Neural progenitor cell (in vitro differentiated cells): ENCODE data around the gene HTR3A. TPM values are rescaled to one million over a fixed set of nuclear protein-coding genes. Genes with fewer than 3 reads are reported as not detected.

Experiments used
- DNase-seq: peaks from one replicate; pipeline ENCODE4 v3.0.0-alpha.2; 2016; ENCODE audit warnings: low spot score
- H2AFZ ChIP-seq: fragments of 200-600 bp; sonication (generic); replicated peaks from 2 replicates; pipeline ENCODE4 v1.6.1; 2016; ENCODE audit warnings: antibody characterized with exemption
- H3F3A ChIP-seq: fragments of 200-600 bp; sonication (generic); 2 replicates; pipeline ENCODE4 v1.6.1; 2016; ENCODE audit warnings: antibody characterized with exemption, low read depth
- H3K27ac ChIP-seq: fragments of 200-600 bp; sonication (generic); 2 replicates; pipeline ENCODE4 v1.5.1; 2016; ENCODE audit warnings: mild to moderate bottlenecking
- H3K27me3 ChIP-seq: fragments of 200-600 bp; sonication (generic); 2 replicates; pipeline ENCODE4 v1.6.1; 2016; ENCODE audit warnings: mild to moderate bottlenecking, moderate library complexity
- H3K36me3 ChIP-seq: fragments of 200-600 bp; sonication (generic); 2 replicates; pipeline ENCODE4 v1.5.1; 2016
- H3K4me1 ChIP-seq: fragments of 200-600 bp; sonication (generic); 2 replicates; pipeline ENCODE4 v1.6.1; 2016; ENCODE audit warnings: mixed run types
- H3K4me2 ChIP-seq: fragments of 200-600 bp; sonication (generic); 2 replicates; pipeline ENCODE4 v1.6.1; 2016
- H3K4me3 ChIP-seq: fragments of 200-600 bp; sonication (generic); 2 replicates; pipeline ENCODE4 v1.5.1; 2016
- H3K79me2 ChIP-seq: fragments of 200-600 bp; sonication (generic); 2 replicates; pipeline ENCODE4 v1.6.1; 2016; ENCODE audit warnings: low read depth
- H3K9ac ChIP-seq: fragments of 200-600 bp; sonication (generic); 2 replicates; pipeline ENCODE4 v1.6.1; 2016
- H3K9me3 ChIP-seq: fragments of 200-600 bp; sonication (generic); 2 replicates; pipeline ENCODE4 v1.5.1; 2016; ENCODE audit warnings: low read depth
- H4K20me1 ChIP-seq: fragments of 200-600 bp; sonication (generic); 2 replicates; pipeline ENCODE4 v1.6.1; 2016; ENCODE audit warnings: low read depth
- H3K27ac Mint-ChIP-seq: 3 replicates; pipeline ENCODE4 v1.8.0; 2021; ENCODE audit warnings: mixed read lengths
- H3K27me3 Mint-ChIP-seq: 2 replicates; pipeline ENCODE4 v1.8.0; 2022; ENCODE audit warnings: low read depth, mild to moderate bottlenecking, inconsistent platforms, moderate library complexity, mixed read lengths; ENCODE audit not compliant: insufficient read depth
- H3K36me3 Mint-ChIP-seq: 3 replicates; pipeline ENCODE4 v1.8.0; 2021; ENCODE audit warnings: mixed read lengths
- H3K4me1 Mint-ChIP-seq: 3 replicates; pipeline ENCODE4 v1.8.0; 2021; ENCODE audit warnings: mixed read lengths
- H3K4me3 Mint-ChIP-seq: 3 replicates; pipeline ENCODE4 v1.8.0; 2021; ENCODE audit warnings: mild to moderate bottlenecking, moderate library complexity, mixed read lengths
- H3K9me3 Mint-ChIP-seq: 3 replicates; pipeline ENCODE4 v1.8.0; 2020; ENCODE audit warnings: mixed read lengths
- EZH2 ChIP-seq: fragments of 200-600 bp; sonication (generic); IDR thresholded peaks from 2 replicates; pipeline ENCODE4 v1.6.1; 2017; ENCODE audit warnings: antibody characterized with exemption, mild to moderate bottlenecking, moderate library complexity
- EZH2phosphoT487 ChIP-seq: fragments of 200-600 bp; sonication (generic); IDR thresholded peaks from 2 replicates; pipeline ENCODE4 v1.6.1; 2017; ENCODE audit warnings: antibody characterized with exemption
- total RNA-seq: library from RNA; depleted of rRNA; stranded (reverse); fragments of >200 nt; gene quantifications from 2 replicates; pipeline ENCODE4 v1.2.3, GENCODE V29; 2015; ENCODE audit warnings: low replicate concordance
- TF ChIP-seq, protein P1 (sequence below): fragments of 200-600 bp; sonication (generic); IDR thresholded peaks from 2 replicates; pipeline ENCODE4 v1.5.1; 2017; ENCODE audit warnings: antibody characterized with exemption, mild to moderate bottlenecking

The HTR3A gene
- total RNA-seq, 1 donor from 2014 or later, result not detected

DNA sequence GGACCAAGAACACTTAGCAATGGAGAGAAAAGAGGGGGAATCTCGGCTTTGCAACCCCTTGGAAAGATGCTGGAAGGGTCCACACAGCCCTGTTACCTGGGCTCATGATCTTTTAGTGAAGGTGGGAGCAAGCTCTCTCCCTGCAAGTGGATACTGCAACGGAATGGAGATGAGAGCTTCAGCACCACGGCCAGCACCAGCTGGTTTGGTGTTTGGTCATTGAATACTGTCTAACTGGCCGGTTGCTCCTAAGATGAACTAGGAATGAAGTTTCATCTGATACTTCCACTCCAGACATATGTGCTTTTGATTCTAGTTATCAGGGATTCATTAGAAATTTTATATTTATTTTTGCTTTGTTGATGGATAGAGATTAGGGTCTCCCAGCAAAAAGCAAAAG, 16.3 kb downstream of the HTR3A start:
- no peak for TF ChIP-seq EZH2
- TF ChIP-seq, protein P1, sequence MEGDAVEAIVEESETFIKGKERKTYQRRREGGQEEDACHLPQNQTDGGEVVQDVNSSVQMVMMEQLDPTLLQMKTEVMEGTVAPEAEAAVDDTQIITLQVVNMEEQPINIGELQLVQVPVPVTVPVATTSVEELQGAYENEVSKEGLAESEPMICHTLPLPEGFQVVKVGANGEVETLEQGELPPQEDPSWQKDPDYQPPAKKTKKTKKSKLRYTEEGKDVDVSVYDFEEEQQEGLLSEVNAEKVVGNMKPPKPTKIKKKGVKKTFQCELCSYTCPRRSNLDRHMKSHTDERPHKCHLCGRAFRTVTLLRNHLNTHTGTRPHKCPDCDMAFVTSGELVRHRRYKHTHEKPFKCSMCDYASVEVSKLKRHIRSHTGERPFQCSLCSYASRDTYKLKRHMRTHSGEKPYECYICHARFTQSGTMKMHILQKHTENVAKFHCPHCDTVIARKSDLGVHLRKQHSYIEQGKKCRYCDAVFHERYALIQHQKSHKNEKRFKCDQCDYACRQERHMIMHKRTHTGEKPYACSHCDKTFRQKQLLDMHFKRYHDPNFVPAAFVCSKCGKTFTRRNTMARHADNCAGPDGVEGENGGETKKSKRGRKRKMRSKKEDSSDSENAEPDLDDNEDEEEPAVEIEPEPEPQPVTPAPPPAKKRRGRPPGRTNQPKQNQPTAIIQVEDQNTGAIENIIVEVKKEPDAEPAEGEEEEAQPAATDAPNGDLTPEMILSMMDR, result no peak
- no peak for TF ChIP-seq EZH2phosphoT487
- Histone ChIP-seq H3F3A (peaks cover 26% of the 10 kb centered on the region), H3K4me2 (no peak overlapping the region), H4K20me1 (peaks cover 7% of the 10 kb centered on the region), H2AFZ (no peak overlapping the region), H3K9ac (no peak overlapping the region), H3K27me3 (no peaks in the 10 kb centered on the region), H3K27ac (no peak overlapping the region), H3K4me1 (peaks cover 26% of the 10 kb centered on the region), H3K9me3 (no peaks in the 10 kb centered on the region), H3K4me3 (no peak overlapping the region), H3K79me2 (no peaks in the 10 kb centered on the region), H3K36me3 (no peaks in the 10 kb centered on the region)
- peak; percentile 85 for DNase-seq
- Mint-ChIP-seq H3K9me3 (no peaks in the 10 kb centered on the region), H3K27me3 (peaks cover 20% of the 10 kb centered on the region), H3K27ac (no peak overlapping the region), H3K4me3 (no peak overlapping the region), H3K36me3 (no peaks in the 10 kb centered on the region), H3K4me1 (peaks cover 22% of the 10 kb centered on the region)

DNA sequence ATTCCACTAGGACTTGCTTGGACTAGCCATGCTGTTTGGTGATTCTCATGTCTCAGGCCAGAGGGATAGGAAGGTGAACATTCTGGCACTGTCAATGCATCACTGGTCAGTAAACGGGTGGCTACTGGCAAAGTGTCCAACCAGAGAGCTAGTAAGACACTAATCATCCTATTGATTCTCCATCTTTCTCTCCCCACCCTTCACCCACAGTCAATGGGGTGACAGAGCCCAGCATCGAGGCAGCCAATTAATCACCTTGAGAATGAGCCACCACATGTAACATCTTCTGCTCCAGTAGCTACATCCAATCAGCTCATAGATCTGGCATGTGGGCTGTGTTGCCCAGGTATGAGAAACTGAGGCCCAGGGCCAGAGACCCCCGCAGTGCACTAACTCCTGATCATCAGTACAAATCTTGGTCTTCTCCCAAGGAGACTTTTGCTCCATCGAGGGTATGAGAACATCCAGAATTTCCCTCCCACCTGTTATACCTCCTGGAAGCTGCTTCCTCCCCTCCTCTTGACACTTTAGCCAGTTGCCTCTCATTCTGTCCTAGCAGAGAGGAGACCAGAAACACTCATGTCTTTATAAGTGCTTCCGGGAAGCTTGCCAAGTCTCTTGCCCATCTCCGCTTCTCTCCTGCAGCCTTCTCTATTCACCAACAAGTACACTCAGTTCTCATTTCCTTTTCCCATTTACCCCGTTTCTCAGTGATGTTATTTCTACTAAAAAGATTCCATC, 17.0 kb downstream of the HTR3A start:
- H3K27ac Mint-ChIP-seq, result no peak overlapping the region
- Histone ChIP-seq H3K27me3 (no peaks in the 10 kb centered on the region), H2AFZ (no peak overlapping the region), H3K9me3 (no peaks in the 10 kb centered on the region), H3K79me2 (no peaks in the 10 kb centered on the region), H3K27ac (no peak overlapping the region), H3K4me3 (peak overlapping the region; percentile 19), H3K4me2 (peak overlapping the region; percentile 59), H3F3A (peaks cover 26% of the 10 kb centered on the region), H3K9ac (no peak overlapping the region), H3K36me3 (no peaks in the 10 kb centered on the region), H4K20me1 (peaks cover 7% of the 10 kb centered on the region), H3K4me1 (peaks cover 26% of the 10 kb centered on the region)
- DNase-seq, result no peak
- TF ChIP-seq, protein P1, result no peak
- TF ChIP-seq EZH2phosphoT487 (no peak), EZH2 (no peak)
- H3K36me3 Mint-ChIP-seq, result no peaks in the 10 kb centered on the region
- H3K9me3 Mint-ChIP-seq, result no peaks in the 10 kb centered on the region
- H3K4me3 Mint-ChIP-seq, result peak overlapping the region; percentile 17
- H3K27me3 Mint-ChIP-seq, result peaks cover 20% of the 10 kb centered on the region
- H3K4me1 Mint-ChIP-seq, result peaks cover 22% of the 10 kb centered on the region

DNA sequence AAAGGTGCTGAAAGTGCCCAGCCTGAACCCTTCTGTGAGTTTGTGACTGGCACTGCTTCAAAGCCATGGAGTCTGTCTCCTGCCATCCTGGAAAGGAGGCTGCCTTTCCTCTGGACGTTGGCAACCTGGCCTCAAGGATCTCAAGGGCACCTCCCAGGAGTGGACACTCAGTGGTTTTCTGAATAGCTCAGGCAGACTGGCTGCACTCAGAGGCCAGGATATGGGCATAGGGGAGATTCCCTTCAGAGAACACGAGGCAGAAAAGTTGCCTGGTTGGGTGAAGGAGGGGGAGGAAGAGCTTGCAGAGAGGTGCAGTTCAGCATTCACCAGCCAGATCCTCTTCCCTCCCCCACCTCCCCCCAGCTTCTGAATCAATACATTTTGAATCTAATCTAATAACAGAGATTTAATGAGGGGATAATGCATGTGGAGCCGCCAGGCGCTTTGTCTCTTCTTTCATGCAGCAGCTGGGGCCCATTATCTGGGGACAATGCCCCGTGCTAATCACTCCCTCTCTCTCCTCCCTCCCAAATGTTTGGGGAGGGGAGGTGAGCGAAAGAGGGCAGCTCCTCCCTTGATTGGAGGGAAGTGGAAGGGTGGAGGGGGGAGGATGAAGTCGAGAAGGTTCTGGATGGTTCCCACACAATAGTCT, 17.7 kb downstream of the HTR3A start:
- H3K9me3 ChIP-seq, result no peaks in the 10 kb centered on the region
- Mint-ChIP-seq H3K4me3 (peak overlapping the region; percentile 17), H3K27me3 (peaks cover 20% of the 10 kb centered on the region), H3K9me3 (no peaks in the 10 kb centered on the region), H3K36me3 (no peaks in the 10 kb centered on the region), H3K27ac (no peak overlapping the region), H3K4me1 (peaks cover 22% of the 10 kb centered on the region)
- no peak overlapping the region for H3K27ac ChIP-seq
- no peaks in the 10 kb centered on the region for H3K79me2 ChIP-seq
- no peaks in the 10 kb centered on the region for H3K27me3 ChIP-seq
- peak overlapping the region; percentile 19 for H3K4me3 ChIP-seq
- peak; percentile 49 for TF ChIP-seq EZH2phosphoT487
- TF ChIP-seq, protein P1, result no peak
- H3K4me2 ChIP-seq, result peak overlapping the region; percentile 59
- H3K9ac ChIP-seq, result no peak overlapping the region
- peaks cover 7% of the 10 kb centered on the region for H4K20me1 ChIP-seq
- peaks cover 26% of the 10 kb centered on the region for H3K4me1 ChIP-seq
- H3K36me3 ChIP-seq, result no peaks in the 10 kb centered on the region
- H3F3A ChIP-seq, result peaks cover 26% of the 10 kb centered on the region
- no peak overlapping the region for H2AFZ ChIP-seq
- DNase-seq, result peak; percentile 80
